ENCODE data around the gene P4HA1.

The P4HA1 gene

DNA sequence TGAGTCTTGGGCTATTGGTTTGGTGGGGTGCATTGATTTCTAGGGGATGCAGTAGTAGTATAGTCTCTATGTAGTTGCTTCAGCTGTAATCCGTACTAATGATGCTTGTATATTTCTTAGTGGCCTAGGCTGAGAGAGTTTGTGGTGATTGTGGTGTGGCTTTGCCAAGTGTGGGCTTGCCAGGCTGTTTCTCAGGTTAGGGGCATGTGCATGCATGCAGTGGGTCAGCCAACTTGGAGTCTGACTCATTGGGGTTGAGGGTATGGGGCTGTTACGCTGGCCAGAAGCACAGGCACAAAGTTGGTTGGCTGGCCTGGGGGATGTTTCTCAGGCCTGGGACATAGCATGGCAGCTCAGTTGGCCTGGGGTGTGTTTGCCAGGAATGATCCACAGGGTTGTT, 116.3 kb downstream of the P4HA1 start:
- DNase-seq (ENCODE audit: low read depth), result no peak

DNA sequence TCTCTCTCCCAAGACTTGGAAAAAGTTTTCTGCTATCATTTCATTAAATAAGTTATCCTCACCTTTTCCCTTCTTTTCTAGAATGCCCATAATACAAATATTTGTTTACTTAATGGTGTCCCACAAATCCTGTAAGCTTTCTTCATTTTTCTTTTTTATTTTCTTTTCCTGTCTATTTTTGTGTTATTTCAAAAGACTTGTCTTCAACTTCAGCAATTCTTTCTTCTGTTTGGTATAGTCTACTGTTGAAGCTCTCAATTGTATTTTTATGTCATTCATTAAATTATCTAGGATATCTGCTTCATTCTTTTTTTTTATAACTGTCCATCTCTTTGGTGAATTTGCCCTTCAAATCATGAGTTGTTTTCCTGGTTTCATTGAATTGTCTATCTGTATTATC, 117.0 kb downstream of the P4HA1 start:
- no peak for DNase-seq (ENCODE audit: low read depth)

DNA sequence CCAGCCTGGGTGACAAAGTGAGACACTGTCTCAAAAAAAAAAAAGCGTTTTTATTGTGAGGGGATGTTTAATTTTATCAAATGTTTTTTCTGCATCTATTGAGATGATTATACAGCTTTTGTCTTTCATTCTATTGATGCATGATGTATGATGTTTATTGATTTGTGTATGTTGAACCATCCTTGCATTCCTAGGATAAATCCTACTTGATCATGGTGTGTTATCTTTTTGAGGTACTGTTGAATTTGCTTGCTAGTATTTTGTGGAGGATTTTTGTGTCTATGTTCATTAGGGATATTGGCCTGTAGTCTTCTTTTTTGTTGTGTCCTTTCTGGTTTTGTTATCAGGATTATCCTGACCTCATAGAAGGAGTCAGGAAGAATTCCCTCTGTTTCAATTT, 119.8 kb downstream of the P4HA1 start:
- DNase-seq (ENCODE audit: low read depth), result no peak

All from iris pigment epithelial cell (primary cell).